Fibroblast of lung (primary cell): ENCODE data around the gene BRDT.

Experiments
- CTCF ChIP-seq, 2 donors: IDR thresholded peaks in 1 of 2; conservative IDR thresholded peaks in 1 of 2; 1 replicate in 1 of 2; 2 replicates in 1 of 2; pipeline ENCODE4 v1.5.1; 2011 to 2012; ENCODE audit warnings: low read length in 2 of 2, control low read depth in 1 of 2, inconsistent platforms in 1 of 2, low read depth in 1 of 2, mild to moderate bottlenecking in 1 of 2
- EZH2 ChIP-seq: IDR thresholded peaks from 2 replicates; pipeline ENCODE4 v1.5.1; 2012; ENCODE audit warnings: low read length, control low read depth, mild to moderate bottlenecking; ENCODE audit errors: missing control alignments

DNA sequence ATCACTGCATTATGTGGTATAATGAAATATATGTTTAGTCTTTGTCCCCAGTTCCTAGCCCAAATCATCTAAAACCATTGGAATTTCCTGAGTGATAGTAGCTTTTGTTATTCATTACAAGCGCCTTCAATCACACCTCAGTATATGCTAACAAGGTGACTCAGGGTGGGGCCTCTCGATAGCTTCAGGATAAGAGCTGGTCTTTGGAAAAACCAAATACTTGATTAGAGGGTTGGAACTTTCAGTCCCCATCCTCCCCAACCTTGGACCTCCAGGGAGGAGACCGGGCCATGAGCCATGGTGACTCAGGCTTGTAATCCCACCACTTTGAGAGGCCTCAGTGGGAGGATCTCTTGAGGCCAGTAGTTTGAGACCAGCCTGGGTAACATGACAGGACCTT is 5.1 kb upstream of the BRDT start:
- TF ChIP-seq CTCF (conservative IDR thresholded peaks at IDR 0.05 in 1 of 2, IDR thresholded peaks at IDR 0.05 in 1 of 2; ENCODE audit: low read depth in 1 of 2, low read length in 2 of 2) (no peak), EZH2 (no peak)
